ENCODE measurements around the gene ZFP37.
"Not testable (repeated sequence)": the region's sequence is repeated elsewhere in the genome, so short reads cannot be mapped to it uniquely, and the experiment has no call there.

Gene ZFP37

GRCh38 chr9:113056191-113057106 is at the start of gene ZFP37:
ZFP37 (minus strand) TSS chr9:113056724; CDS start chr9:113056688, 36 bp downstream.
- peak; percentile 51 for DNase-seq (ENCODE audit: low read depth in 2 of 2)

GRCh38 chr9:113105345-113105744 is 48.8 kb upstream of the ZFP37 start:
- DNase-seq (ENCODE audit: low read depth in 2 of 2): not testable (repeated sequence)

GRCh38 chr9:113095561-113095960 is 39.0 kb upstream of the ZFP37 start:
- no peak for DNase-seq (ENCODE audit: low read depth in 2 of 2)

- not testable (repeated sequence) for DNase-seq (ENCODE audit: low read depth in 2 of 2)
Measured at GRCh38 chr9:113089924-113090323, 33.4 kb upstream of the ZFP37 start.

GRCh38 chr9:113089143-113089505 is 32.6 kb upstream of the ZFP37 start:
- DNase-seq (ENCODE audit: low read depth in 2 of 2): not testable (repeated sequence)

GRCh38 chr9:113088456-113089142 is 32.1 kb upstream of the ZFP37 start:
- not testable (repeated sequence) for DNase-seq (ENCODE audit: low read depth in 2 of 2)

GRCh38 chr9:113062932-113063310 is 6.4 kb upstream of the ZFP37 start:
- DNase-seq (ENCODE audit: low read depth in 2 of 2): not testable (repeated sequence)

GRCh38 chr9:113062256-113062931 is 5.9 kb upstream of the ZFP37 start:
- DNase-seq (ENCODE audit: low read depth in 2 of 2): not testable (repeated sequence)

- not testable (repeated sequence) for DNase-seq (ENCODE audit: low read depth in 2 of 2)
Measured at GRCh38 chr9:113061072-113061850, 4.7 kb upstream of the ZFP37 start.

- DNase-seq (ENCODE audit: low read depth in 2 of 2): not testable (repeated sequence)
Measured at GRCh38 chr9:113059581-113060284, 3.2 kb upstream of the ZFP37 start.

- no peak for DNase-seq (ENCODE audit: low read depth in 2 of 2)
Measured at GRCh38 chr9:113057193-113057592, 669 bp upstream of the ZFP37 start.

GRCh38 chr9:113042884-113043657 is 13.5 kb downstream of the ZFP37 start:
- DNase-seq (ENCODE audit: low read depth in 2 of 2): no peak

GRCh38 chr9:113026200-113026599 is 30.3 kb downstream of the ZFP37 start:
- DNase-seq (ENCODE audit: low read depth in 2 of 2): no peak

GRCh38 chr9:113018247-113018646 is 38.3 kb downstream of the ZFP37 start:
- no peak for DNase-seq (ENCODE audit: low read depth in 2 of 2)

GRCh38 chr9:113012492-113012891 is 44.0 kb downstream of the ZFP37 start:
- no peak for DNase-seq (ENCODE audit: low read depth in 2 of 2)

GRCh38 chr9:113011911-113012381 is 44.6 kb downstream of the ZFP37 start, which contains the start of gene ZNF883:
ZNF883 (minus strand) TSS chr9:113012192.
- DNase-seq (ENCODE audit: low read depth in 2 of 2): no peak

- no peak for DNase-seq (ENCODE audit: low read depth in 2 of 2)
Measured at GRCh38 chr9:113005777-113006176, 50.7 kb downstream of the ZFP37 start.

GRCh38 chr9:112997236-112997941 is 59.1 kb downstream of the ZFP37 start:
- no peak for DNase-seq (ENCODE audit: low read depth in 2 of 2)
